ENCODE results near the gene CST3.

DNA sequence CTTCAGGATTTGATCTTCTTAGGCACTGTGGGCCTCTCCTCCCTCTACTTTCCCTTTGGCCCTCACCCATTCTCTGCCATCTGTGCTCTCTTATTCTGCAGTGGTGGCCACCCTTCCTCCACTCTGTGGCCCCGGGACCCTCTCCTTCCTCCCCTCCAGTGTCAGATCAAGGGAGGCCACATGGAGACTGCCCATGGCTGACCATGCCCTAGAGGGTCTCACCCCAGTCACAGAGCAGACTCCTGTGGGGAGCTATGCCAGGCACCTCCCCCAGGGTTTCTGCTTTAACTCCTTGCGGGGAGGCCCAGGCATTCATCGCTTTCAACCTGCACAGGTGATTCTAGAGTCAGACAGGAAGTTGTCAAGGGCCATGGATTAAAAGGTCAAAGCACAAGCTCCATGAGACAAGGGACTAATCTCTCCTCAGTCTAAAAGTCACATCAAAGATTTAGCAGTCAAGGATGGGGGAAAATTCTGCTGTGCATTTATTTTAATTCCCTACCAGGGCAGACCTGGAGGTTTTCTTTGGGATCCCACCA, 15.7 kb upstream of the CST3 start:
- TF ChIP-seq CTCF (optimal IDR thresholded peaks at IDR 0.05 in 1 of 3, IDR thresholded peaks at IDR 0.05 in 1 of 3, conservative IDR thresholded peaks at IDR 0.05 in 1 of 3; ENCODE audit: extremely low read depth in 1 of 3, insufficient read depth in 2 of 3, low read length in 3 of 3) (no peak), EZH2 (IDR thresholded peaks at IDR 0.05; ENCODE audit: low read length) (no peak)
